Muscle of arm (tissue), 12 donors: Measurements from ENCODE around the gene OR4D11. TPM values are rescaled to one million over a fixed set of nuclear protein-coding genes. Genes with fewer than 3 reads are reported as not detected.
"Not testable (repeated sequence)": the region's sequence is repeated elsewhere in the genome, so short reads cannot be mapped to it uniquely, and the experiment has no call there.

Source experiments
- DNase-seq: peaks from one replicate; pipeline ENCODE4 v3.0.0-alpha.2; 2013
- polyA plus RNA-seq, 12 donors: library from polyadenylated mRNA; unstranded; fragments of 120-200 nt; gene quantifications; one replicate each; pipeline ENCODE4 v1.2.1, GENCODE V29; 2013; ENCODE audit not compliant: insufficient read length in 12 of 12

The OR4D11 gene
- polyA plus RNA-seq, 12 donors = not detected

DNA sequence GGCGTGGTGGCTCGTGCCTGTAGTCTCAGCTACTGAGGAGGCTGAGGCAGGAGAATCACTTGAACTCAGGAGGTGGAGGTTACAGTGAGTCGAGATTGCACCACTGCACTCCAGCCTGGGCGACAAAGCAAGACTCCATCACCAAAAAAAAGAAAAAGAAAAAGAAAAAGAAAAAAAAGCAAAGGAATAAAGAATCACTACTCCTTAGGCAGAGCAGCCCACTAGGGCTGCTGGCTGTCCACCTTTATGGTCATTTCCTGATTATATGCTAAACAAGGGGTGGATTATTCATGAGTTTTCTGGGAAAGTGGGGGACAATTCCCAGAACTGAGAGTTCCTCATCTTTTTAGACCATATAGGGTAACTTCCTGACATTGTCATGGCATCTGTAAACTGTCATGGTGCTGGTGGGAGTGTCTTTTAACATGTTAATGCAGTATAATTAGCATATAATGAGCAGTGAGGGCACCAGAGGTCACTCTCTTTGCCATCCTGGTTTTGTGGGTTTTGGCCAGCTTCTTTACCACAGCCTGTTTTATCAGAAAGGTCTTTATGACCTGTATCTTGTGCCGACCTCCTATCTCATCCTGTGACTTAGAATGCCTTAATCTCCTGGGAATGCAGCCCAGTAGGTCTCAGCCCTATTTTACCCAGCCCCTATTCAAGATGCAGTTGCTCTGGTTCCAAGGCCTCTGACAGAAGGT, 44.4 kb downstream of the OR4D11 start:
- DNase-seq = not testable (repeated sequence)

DNA sequence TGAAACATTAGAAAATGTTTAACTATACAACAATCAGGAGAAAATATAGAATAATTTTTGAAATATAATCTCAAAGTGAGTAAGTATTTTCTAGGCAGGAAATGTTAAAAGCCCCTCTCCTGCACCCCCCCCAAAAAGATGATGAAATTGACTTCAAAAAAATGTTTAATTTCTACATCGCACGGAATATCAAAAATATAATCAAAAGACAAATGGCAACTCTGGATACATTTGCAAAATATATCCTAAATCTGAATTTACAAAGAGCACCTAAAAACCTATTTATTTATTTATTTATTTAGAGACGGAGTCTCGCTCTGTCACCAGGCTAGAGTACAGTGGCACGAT, 44.9 kb downstream of the OR4D11 start:
- DNase-seq = no peak

DNA sequence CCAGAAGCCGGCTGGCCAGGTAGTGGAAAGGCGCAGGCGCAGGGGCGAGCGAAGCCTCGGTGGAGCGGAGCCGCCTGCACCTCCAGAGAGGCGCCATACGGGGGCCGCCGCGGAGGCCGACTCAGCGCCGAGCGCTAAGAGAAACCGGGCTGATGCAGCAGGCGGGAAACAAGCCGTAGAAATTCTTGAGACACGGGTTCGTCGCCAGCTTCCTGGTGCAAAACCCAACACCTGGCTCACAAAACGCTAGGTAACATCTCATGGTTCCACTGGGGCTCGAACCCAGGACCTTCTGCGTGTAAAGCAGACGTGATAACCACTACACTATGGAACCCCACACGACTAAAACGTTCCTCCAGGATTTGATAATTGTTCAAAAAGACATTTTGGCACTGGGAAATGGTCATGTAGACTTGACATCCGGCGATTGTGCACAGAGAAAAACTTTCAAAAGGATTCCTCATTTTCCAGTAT, 47.0 kb downstream of the OR4D11 start:
- DNase-seq = peak; percentile 91

DNA sequence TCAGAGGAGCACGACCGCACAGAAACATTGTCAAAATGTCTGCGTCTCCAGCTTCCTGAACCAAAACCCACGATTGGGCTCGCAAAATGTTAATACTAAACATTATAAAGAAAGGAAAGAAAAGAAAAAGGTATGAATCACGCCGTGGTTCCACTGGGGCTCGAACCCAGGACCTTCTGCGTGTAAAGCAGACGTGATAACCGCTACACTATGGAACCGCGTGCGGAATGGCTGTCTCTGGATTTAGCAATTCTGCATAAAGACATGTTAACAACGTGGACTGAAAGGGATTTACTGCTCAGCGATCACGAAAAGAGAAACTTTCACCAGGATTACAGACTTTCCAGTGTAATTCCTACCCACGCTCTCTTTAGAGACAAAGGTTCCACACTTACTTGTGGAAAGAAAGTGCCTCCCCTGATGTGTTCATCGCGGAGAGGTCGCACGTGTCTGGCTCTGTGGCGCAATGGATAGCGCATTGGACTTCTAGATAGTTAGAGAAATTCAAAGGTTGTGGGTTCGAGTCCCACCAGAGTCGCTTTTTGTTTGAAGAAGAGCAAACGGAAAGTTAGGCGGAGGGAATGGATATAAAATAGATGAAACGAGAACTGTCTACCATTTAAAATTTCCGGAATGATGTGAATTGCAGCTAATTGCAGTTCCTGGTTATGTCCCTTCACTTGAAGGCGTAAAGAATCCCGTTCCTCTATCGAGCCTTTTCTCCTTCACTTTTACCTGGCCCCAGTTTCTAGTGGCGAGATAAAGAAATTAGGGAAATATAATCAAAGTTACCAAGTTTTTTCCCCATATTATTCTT, 47.7 kb downstream of the OR4D11 start:
- DNase-seq = peak; percentile 90

DNA sequence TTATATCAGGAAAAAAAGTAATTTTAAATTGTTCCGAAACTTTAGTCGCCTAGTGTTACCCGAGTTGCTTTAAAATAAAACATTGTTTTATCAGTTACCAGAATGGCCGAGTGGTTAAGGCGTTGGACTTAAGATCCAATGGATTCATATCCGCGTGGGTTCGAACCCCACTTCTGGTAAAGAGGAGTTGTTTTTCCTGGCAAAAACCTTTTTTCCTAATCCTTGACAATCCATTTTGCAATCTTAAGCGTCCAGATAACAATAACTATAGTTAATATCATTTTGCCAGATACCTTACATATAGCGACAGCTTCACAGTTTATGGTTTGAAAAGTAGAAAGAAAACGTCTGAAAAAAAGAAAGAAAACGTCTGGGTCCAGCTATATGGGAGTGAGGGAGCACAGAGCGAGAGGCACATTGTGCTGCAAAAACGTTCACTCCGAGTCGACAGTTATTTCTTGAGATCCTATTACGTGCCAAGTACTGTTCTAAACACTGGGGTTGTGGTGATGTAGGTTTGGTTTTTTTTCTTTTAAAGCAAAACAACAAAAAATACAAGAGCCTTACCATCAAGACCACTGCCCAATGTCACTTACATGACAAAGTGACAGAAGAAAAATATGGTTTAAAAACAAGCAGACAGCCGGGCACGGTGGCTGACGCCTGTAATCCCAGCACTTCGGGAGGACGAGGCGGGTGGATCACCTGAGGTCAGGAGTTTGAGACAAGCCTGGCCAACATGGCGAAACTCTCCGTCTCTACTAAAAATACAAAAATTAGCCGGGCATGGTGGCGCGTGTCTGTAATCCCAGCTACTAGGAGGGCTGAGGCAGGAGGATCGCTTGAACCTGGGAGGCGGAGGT, 48.5 kb downstream of the OR4D11 start:
- DNase-seq = peak; percentile 79

DNA sequence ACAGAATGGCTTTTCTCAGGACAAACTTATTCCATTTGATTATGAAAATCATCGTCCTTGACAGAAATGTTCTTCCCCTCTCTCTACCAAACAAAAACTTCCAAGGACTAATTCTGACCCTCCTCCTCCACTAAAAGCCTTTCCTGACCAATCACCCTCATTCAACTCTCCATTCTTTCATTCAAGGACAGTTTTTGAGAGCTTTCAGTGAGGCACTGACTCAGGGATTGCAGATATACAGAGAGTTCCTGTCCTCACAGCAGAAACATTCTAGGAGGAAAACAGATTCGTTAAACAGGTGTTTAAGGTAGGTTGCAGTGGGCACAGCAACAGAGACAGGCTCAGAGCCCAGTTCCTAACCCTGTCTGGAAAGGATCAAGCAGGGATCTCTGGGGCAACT, 49.5 kb downstream of the OR4D11 start:
- DNase-seq = no peak

DNA sequence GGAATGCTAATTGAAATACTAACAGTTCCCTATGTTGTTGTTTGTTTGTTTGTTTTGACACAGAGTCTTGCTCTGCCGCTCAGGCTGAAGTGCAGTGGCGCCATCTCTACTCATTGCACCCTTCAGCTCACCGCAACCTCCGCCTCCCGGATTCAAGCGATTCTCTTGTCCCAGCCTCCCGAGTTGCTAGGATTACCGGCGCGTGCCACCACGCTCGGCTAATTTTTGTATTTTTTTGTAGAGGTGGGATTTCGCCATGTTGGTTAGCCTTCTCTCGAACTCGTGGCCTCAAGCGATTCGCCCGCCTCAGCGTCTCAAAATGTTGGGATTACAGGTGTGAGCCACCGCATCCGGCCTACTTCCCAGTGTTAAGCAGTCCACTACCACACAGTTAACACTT, 49.9 kb downstream of the OR4D11 start:
- DNase-seq = no peak

Other genes starting within 250 kb of the OR4D11 start
- gene OR5AN1, start 144.7 kb upstream of the OR4D11 start, polyA plus RNA-seq = not detected
- gene OR5A2, start 77.2 kb upstream of the OR4D11 start, polyA plus RNA-seq = under 1 TPM in 4 of 12 donors, not detected in 8; 0.01 to 0.03 (median 0.02) TPM
- gene OR5A1, start 67.1 kb upstream of the OR4D11 start, polyA plus RNA-seq = under 1 TPM in 3 of 12 donors, not detected in 9; 0.01 to 0.04 (median 0.03) TPM
- gene OR4D6, start 46.6 kb upstream of the OR4D11 start, polyA plus RNA-seq = not detected
- not detected for gene OR4D10, start 30.3 kb upstream of the OR4D11 start, polyA plus RNA-seq
- gene OR4D9, start 8.0 kb downstream of the OR4D11 start, polyA plus RNA-seq = under 1 TPM in 7 of 12 donors, not detected in 5; 0.03 to 0.05 (median 0.03) TPM
- 10 to 100 TPM in 11 of 12 donors, not detected in 1; 29.2 to 64.1 (median 58.4) TPM for gene OSBP, start 112.2 kb downstream of the OR4D11 start, polyA plus RNA-seq
- gene PATL1, start 165.5 kb downstream of the OR4D11 start, polyA plus RNA-seq = 10 to 100 TPM in 11 of 12 donors, not detected in 1; 17.5 to 37.2 (median 29.4) TPM
- not detected for gene OR10V1, start 210.3 kb downstream of the OR4D11 start, polyA plus RNA-seq